Motor neuron (in vitro differentiated cells): Measurements from ENCODE around the gene RAB15. TPM values are rescaled to one million over a fixed set of nuclear protein-coding genes. Genes with fewer than 3 reads are reported as not detected.

Source experiments
- ATAC-seq, 8 experiments: fragments of 200-7000 bp; cut with Tn5 transposase; replicated peaks in 6 of 8; 2 replicates each; pipeline ENCODE4 v1.8.0; 2021; ENCODE audit warnings: mild to moderate bottlenecking in 8 of 8, moderate library complexity in 8 of 8
- H3K27ac ChIP-seq, 2 donors: fragments of 250-450 bp; sonication (Bioruptor Pico); 2 replicates each; pipeline ENCODE4 v1.9.0; 2021; ENCODE audit warnings: antibody characterized with exemption in 2 of 2, mild to moderate bottlenecking in 2 of 2, moderate library complexity in 1 of 2
- H3K4me1 ChIP-seq, 2 donors: fragments of 250-450 bp; sonication (Bioruptor Pico); replicated peaks in 1 of 2; 2 replicates each; pipeline ENCODE4 v1.6.1; 2021; ENCODE audit warnings: antibody characterized with exemption in 2 of 2, mild to moderate bottlenecking in 2 of 2, moderate library complexity in 1 of 2
- H3K4me3 ChIP-seq, 5 donors: fragments of 250-450 bp; sonication (Bioruptor Pico); 2 replicates each; pipeline ENCODE4 v1.9.0; 2021; ENCODE audit warnings: antibody characterized with exemption in 5 of 5, mild to moderate bottlenecking in 5 of 5, moderate library complexity in 4 of 5
- WGBS, 10 experiments: fragments of 450-650 bp; shearing (Covaris generic); methylation state at CpG; one replicate each; pipeline ENCODE4 v1.0.0; 2022; 5-methylcytosine and 5-hydroxymethylcytosine counted together
- in situ Hi-C, 9 experiments: fragments of 400-800 bp; cut with MboI; loops; one replicate each; pipeline ENCODE4 v1.15.0; 2021; ENCODE audit warnings: low sequenced_read_pairs in 9 of 9, low pct_unique_long_range_greater_than_20kb in 2 of 9; ENCODE audit not compliant: unreplicated experiment in 9 of 9
- total RNA-seq, 8 experiments: library from RNA; unstranded; fragments of 300-600 nt; gene quantifications; 2 replicates each; pipeline versions ENCODE4 v1.2.3 to v1.2.4, GENCODE V29; 2022

The RAB15 gene
- total RNA-seq = 10 to 100 TPM in 5 of 8 experiments, 1 to 10 TPM in 3; 1.8 to 55.5 (median 11.1) TPM

DNA sequence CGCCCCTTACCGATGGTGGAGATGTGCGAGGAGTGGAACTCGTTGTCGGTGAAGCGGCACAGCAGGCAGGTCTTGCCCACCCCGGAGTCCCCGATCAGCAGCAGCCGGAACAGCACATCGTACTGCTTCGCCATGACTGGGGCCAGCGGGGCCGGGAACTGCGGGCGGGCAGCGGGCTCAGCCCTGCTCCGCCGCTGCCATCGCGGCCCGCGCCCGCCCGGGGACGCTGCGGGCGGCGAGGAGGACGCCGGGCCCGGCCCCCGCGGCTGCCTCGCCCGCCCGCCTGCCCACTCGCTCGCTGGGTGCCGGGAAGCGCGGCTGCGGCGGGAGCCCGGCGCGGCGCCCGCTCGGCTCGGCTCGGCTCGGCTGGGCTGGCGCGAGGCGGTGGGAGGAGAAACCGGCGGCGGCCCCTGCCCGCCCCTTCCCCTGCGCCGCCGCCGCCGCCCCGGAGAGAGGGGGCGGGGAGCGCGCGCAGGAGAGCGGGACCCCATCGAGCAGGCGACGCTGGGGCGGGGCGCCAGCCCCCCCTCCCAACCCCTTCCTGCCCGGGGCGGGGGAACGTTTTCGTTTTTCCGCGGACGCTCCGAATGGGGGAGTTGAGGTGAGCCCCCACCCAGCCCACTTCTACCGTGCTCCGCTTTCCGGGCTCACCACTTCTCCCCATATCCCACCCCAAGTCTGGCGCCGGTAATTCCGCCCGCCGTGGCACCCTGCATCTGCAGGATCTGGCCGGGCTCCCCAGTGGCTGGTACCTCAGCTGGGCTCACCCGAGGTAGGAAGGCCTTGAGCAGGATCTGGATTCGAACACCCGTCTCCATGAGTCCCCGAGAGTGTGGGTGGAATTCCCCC, at the start of gene RAB15:
Gene RAB15, minus strand, starts transcription at position 394 of the 849 bp plus-strand sequence. Its CDS starts 260 bp downstream, at position 134.
- peak within 1 kb of the TSS; percentile 6 to 7 for H3K27ac ChIP-seq
- H3K4me1 ChIP-seq = peaks cover 7 to 9% of the 10 kb centered on the region in 2 donors
- ATAC-seq = peak; percentile 84 to 96 (median 86)
- in situ Hi-C loops = no loop called here
- no CpG with 5 or more reads among the region's 96 CpGs for WGBS, 10 experiments
- H3K4me3 ChIP-seq = peak within 1 kb of the TSS; percentile 57 to 79 (median 68)

DNA sequence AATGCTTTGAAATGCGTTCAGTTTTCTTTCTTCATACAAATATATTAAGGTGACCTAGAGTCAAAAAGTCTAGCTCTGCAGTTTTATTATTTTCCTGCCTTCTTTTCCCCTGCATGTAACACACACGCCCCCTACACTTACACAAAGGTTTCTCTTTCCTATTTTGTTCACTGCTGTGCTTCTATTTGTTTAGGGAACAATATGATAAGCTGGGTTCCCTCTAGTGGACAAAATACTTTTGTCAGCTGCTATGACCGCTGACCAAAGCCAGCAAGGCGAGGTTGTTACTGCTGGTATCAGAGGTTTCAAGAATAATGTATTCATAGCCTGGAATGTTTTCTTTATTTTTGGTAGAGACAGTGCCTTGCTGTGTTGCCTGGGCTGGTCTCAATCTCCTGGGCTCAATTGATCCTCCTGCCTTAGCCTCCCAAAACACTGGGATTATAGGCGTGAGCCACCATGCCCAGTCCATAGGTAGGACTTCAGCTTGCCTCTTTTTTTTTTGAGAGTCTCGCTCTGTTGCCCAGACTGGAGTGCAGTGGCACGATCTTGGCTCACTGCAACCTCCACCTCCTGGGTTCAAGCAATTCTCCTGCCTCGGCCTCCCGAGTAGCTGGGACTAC, 47.9 kb upstream of the RAB15 start:
- peak; percentile 71 to 100 (median 86) for ATAC-seq
- no peak overlapping the region for H3K4me3 ChIP-seq

DNA sequence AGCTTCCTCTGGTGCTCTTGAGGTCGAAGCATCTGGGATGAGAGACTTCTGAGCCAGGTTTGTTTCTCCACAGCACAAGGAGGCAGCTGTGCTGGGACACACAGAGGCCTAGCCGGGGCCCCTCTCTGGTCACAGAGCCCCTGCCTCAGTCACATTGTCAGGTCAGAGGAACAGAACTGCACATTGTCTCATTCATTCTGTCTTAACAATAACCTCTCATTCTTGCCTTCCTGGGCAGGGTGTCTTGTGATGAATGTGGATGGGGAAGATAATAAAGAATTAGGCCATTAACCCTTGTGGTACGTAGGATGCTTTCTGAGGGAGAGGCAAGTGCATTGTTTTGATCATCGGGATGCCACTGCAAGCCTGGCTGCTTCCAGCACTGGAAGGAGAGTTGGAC, 44.3 kb upstream of the RAB15 start:
- H3K4me3 ChIP-seq = no peak overlapping the region
- H3K27ac ChIP-seq = no peak overlapping the region
- H3K4me1 ChIP-seq = peaks cover 0 to 13% of the 10 kb centered on the region in 2 donors
- in situ Hi-C loops = no loop called here
- WGBS, 10 experiments = 0 to 83% (median 41%) methylated on average over 1 to 3 of the region's 4 CpGs; no CpG with 5 or more reads in 5 of the 10 experiments
- ATAC-seq = peak in 5 of 8 experiments; percentile 37 to 85 (median 75)

More for the DNA sequence above, 47.9 kb upstream of the RAB15 start:
- in situ Hi-C loops = no loop called here
- Histone ChIP-seq H3K27ac (no peak overlapping the region), H3K4me1 (peaks cover 0 to 13% of the 10 kb centered on the region in 2 donors)
- 20 to 66% (median 55%) methylated on average over 1 to 6 of the region's 9 CpGs; no CpG with 5 or more reads in 1 of the 10 experiments for WGBS, 10 experiments

DNA sequence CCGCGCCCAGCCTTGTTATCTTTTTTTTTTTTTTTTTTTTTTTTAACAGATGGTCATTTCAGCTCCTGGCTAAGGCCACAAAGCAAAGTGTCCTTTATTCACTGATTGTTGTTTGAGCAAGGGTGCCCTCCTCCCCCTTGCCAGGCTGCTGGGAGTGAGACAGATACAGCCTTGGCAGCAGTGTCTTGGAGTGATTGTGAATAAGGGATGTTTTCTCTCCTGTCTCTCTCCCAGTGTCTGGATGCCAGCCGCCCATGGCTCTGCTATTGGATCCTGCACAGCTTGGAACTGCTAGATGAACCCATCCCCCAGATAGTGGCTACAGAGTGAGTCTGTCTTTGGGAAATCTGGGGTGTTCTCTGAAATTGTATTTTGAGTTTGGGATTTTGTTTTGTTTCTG, 43.3 kb upstream of the RAB15 start:
- in situ Hi-C loops = no loop called here
- H3K4me1 ChIP-seq = peaks cover 0 to 13% of the 10 kb centered on the region in 2 donors
- peak in 1 of 8 experiments; percentile 71 for ATAC-seq
- WGBS, 10 experiments = 40 to 100% (median 100%) methylated on average over 1 to 2 of the region's 3 CpGs; no CpG with 5 or more reads in 5 of the 10 experiments
- H3K4me3 ChIP-seq = no peak overlapping the region
- no peak overlapping the region for H3K27ac ChIP-seq

DNA sequence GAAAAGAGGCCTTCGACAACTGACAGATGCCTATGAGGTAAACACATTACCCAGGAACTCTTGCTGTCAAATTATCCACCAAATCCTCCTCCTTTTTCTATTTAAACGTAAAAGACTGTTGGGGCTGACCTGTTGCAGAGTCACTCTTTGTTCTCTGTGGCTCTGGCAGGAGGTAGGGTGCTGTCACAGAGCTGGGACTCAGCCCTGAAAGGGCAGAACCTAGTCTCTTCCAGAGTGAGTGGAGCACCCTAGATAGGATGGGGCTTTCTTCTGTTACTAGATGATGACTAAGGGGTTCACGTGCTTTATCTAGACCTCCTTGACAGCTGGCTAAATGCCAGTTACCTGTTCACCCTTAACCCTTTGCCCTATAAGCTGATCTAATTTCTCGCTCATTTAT, 40.2 kb upstream of the RAB15 start:
- Histone ChIP-seq H3K27ac (no peak overlapping the region), H3K4me3 (no peak overlapping the region), H3K4me1 (peaks cover 3 to 8% of the 10 kb centered on the region in 2 donors)
- WGBS, 10 experiments = 74 to 100% (median 96%) methylated on average over 1 to 3 of the region's 4 CpGs
- in situ Hi-C loops = no loop called here
- no peak for ATAC-seq

DNA sequence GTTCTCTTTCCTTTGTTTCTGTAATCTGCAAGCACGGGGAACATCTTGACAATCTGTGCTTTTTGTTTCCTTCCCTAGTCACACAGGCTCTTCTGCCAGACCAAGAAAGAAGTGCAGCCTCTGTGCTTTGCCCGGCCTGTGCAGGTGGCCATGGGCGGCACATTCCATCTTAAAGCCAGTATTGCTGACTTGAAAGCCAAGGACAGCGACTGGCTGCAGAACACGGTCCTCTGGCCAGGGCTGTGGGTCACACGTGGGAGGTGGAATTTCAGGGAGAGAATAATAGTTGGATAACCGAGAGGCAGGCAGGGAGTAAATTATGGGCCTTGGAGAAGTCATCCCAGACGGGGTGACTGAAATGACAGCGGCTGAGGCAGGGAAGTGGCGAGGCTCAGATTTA, 39.4 kb upstream of the RAB15 start:
- in situ Hi-C loops = no loop called here
- no peak overlapping the region for H3K27ac ChIP-seq
- no peak for ATAC-seq
- no peak overlapping the region for H3K4me3 ChIP-seq
- peaks cover 5 to 11% of the 10 kb centered on the region in 2 donors for H3K4me1 ChIP-seq
- 79 to 100% (median 90%) methylated on average over 1 to 9 of the region's 10 CpGs; no CpG with 5 or more reads in 2 of the 10 experiments for WGBS, 10 experiments

DNA sequence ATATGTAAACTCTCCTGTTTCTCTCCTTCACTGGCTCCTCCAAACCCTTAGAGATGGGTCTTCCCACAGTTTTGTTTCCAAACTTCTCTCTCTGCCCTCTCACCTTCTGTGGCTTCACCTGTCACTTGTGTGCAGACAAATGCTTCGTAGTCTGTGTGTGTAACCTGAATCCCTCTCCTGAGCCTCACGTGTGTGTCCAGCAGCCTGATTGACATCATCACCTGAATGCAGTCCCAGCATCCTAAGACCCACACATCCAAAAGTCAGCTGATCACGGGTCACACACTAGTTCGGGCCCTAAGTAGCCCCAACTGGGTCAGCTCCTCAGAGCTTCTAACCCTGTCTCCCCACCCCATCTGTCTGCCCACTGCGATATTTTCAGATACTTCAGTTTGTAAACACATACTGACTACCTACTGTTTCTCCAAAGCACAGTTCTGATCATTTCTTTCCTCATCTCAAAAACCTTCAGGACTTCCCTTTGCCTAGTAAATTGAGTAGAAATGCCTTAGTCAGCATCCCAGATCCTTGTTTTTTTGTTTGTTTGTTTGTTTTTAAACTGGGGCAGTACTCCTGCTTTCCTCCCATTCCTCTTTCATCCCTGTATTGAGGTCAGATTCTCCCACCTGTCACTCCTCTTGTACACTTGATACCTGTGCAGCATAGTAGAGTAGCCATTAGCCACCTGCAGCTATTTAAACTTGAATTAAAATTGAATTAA, 38.2 kb upstream of the RAB15 start:
- 76 to 96% (median 91%) methylated on average over 3 to 5 of the region's 5 CpGs; no CpG with 5 or more reads in 5 of the 10 experiments for WGBS, 10 experiments
- Histone ChIP-seq H3K4me3 (no peak overlapping the region), H3K27ac (no peak overlapping the region), H3K4me1 (peaks cover 0 to 17% of the 10 kb centered on the region in 2 donors)
- ATAC-seq = no peak
- in situ Hi-C loops = no loop called here

DNA sequence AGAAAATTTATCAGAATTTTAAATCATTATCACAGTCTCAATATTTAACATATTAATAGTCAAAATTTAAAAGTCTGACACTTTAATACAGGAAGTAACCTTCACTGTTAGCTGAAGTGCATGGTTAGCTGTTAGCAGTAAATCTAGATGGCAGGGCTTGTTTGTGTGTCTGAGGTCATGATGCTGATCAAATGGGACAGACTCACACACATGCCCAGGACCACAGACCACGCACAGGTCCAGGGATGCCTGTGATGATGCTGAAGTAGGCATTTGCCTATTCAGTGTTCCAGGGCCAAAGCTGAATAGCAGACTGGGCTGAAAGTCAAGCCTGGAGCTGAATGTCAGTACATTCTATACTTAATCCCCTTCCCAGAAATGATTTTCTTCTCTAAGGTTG, 35.1 kb upstream of the RAB15 start:
- no peak overlapping the region for H3K27ac ChIP-seq
- H3K4me3 ChIP-seq = no peak overlapping the region
- 80 to 100% (median 84%) methylated on average over 1 of the region's 1 CpG; no CpG with 5 or more reads in 6 of the 10 experiments for WGBS, 10 experiments
- in situ Hi-C loops = no loop called here
- peak in 6 of 8 experiments; percentile 29 to 65 (median 48) for ATAC-seq
- H3K4me1 ChIP-seq = peaks cover 0 to 17% of the 10 kb centered on the region in 2 donors

DNA sequence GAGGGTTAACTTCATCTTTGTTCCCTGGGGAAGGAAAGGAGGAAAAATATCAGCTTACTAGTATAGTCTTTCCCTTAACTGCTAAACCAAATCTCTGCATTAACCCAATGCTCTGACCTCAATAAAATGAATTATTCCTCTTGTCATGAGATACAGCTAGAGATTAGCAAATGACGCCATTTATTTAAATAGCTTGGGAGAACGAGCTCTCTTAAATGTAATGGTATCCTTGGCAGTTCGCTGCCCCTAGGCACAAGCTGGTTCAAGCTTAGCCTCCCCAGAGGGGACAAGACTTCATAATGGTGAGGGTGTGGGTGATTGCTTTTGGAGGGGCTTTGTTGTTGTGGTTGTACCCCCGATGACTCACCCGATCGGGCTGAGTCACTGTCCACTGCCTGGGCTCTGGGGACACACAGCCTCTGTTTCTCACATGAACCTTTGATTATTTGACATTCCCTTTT, 34.2 kb upstream of the RAB15 start:
- peak overlapping the region in 1 of 2 donors; percentile 0 for H3K27ac ChIP-seq
- peak in 7 of 8 experiments; percentile 41 to 93 (median 88) for ATAC-seq
- H3K4me3 ChIP-seq = no peak overlapping the region
- 59 to 98% (median 79%) methylated on average over 2 to 6 of the region's 6 CpGs; no CpG with 5 or more reads in 1 of the 10 experiments for WGBS, 10 experiments
- peaks cover 0 to 17% of the 10 kb centered on the region in 2 donors for H3K4me1 ChIP-seq
- in situ Hi-C loops = no loop called here

DNA sequence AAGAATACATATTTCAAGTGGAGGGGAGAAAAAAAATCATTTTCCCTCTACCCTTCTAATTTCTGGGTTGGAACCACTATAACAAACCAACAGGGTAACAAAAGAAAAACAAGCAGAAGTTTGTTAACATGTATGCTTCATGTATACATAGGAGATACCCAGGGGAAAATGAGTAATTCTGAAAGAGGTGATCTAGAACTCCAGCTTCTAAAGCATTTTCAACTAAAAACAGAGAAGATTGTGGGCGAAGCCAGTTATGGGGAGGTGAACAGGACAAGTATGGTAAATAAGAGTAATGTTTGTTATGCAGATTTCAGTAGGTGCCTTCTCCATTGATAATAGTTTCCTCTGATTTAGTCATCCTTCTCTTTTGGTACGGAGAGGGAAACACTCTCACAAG, 31.3 kb upstream of the RAB15 start:
- in situ Hi-C loops = no loop called here
- Histone ChIP-seq H3K27ac (no peak overlapping the region), H3K4me1 (peaks cover 0 to 17% of the 10 kb centered on the region in 2 donors), H3K4me3 (no peak overlapping the region)
- 71 to 100% (median 90%) methylated on average over 1 to 2 of the region's 2 CpGs; no CpG with 5 or more reads in 2 of the 10 experiments for WGBS, 10 experiments
- ATAC-seq = no peak

DNA sequence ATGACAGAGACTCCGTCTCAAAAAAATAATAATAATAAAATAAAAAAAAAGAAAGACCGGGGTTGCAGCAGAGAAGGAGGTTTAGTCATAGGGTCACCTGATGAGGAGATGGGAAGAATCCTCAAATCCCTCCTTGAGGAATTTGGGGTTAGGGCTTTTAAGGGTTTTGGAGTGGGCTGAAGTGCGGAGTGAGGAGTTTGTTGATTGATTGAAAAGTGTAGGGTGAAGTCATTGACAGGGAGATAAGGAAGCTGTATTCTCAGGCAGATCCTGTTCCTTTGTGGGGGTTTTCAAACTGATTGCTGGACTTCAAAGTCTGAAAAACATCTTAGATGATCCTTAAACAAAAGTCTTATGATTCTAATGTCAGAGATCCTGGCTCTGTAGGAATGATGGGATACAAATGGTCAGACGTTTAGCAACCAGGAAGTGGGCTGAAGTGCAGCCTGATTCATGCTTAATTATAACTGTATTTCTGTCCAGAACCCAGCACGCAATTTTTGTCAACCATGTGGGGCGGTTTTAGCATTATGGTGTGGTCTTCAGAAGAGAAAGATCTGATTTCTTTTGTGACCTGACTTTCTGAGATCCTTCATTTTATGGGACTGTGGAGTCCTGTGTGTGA, 30.6 kb upstream of the RAB15 start:
- Histone ChIP-seq H3K4me3 (no peak overlapping the region), H3K4me1 (peaks cover 0 to 20% of the 10 kb centered on the region in 2 donors), H3K27ac (no peak overlapping the region)
- in situ Hi-C loops = no loop called here
- WGBS, 10 experiments = 11 to 93% (median 54%) methylated on average over 2 to 5 of the region's 6 CpGs; no CpG with 5 or more reads in 3 of the 10 experiments
- ATAC-seq = no peak

DNA sequence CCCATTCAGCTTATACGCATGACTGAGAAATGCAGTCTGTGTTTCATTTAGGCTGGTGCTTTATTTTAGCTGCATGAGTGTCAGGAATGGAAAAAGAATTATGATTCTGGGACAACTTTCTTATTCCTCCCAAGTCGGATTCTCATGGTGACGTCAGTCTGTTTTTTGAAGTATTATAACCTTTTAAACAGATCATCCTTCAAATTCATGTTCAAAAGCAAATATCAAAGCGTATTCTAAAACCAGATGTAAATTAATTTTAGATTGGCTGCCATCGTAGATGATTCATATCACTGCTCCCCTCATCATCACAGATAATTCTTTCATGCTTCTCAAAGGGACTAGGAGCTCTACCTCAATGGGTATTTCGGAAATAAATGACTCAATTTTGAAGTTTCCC, 29.6 kb upstream of the RAB15 start:
- H3K27ac ChIP-seq = no peak overlapping the region
- 69 to 100% (median 94%) methylated on average over 3 to 6 of the region's 6 CpGs for WGBS, 10 experiments
- ATAC-seq = no peak
- no peak overlapping the region for H3K4me3 ChIP-seq
- in situ Hi-C loops = no loop called here
- peaks cover 6 to 16% of the 10 kb centered on the region in 2 donors for H3K4me1 ChIP-seq
